Lower lobe of right lung (tissue), 2 donors: Measurements from ENCODE around the gene CORIN. TPM values are rescaled to one million over a fixed set of nuclear protein-coding genes. Genes with fewer than 3 reads are reported as not detected.

Source experiments
- ATAC-seq, 2 donors: fragments of 200-7000 bp; cut with Tn5 transposase; one replicate each; pipeline ENCODE4 v1.9.1; 2020 to 2022; ENCODE audit warnings: mild to moderate bottlenecking in 2 of 2, moderate library complexity in 2 of 2
- DNase-seq: peaks from one replicate; pipeline ENCODE4 v3.0.0-alpha.2; 2020
- H3K27ac ChIP-seq: fragments of 200-600 bp; one replicate; pipeline ENCODE4 v1.8.0; 2022
- H3K27me3 ChIP-seq: fragments of 200-600 bp; one replicate; pipeline ENCODE4 v1.8.0; 2022; ENCODE audit warnings: low read depth
- H3K36me3 ChIP-seq: fragments of 200-600 bp; one replicate; pipeline ENCODE4 v1.8.0; 2022; ENCODE audit warnings: mild to moderate bottlenecking
- H3K4me1 ChIP-seq: fragments of 200-600 bp; one replicate; pipeline ENCODE4 v1.8.0; 2022
- H3K4me3 ChIP-seq: fragments of 200-600 bp; one replicate; pipeline ENCODE4 v1.8.0; 2022; ENCODE audit warnings: mild to moderate bottlenecking
- H3K9me3 ChIP-seq: fragments of 200-600 bp; one replicate; pipeline ENCODE4 v1.8.0; 2022
- intact Hi-C: fragments of 100-400 bp; cut with DNase I; formaldehyde crosslinking; loops from one replicate; pipeline ENCODE4 v1.11.0; 2022
- total RNA-seq: library from RNA; stranded (reverse); fragmentation: NEBNext Ultra II Directional; extraction: Animal tissue kit (Norgen Biotek cat#: 25700); gene quantifications from one replicate; pipeline ENCODE4 v1.2.1, GENCODE V29; 2021
- TF ChIP-seq, protein P1 (sequence below): fragments of 200-600 bp; IDR thresholded peaks from one replicate; pipeline ENCODE4 v1.8.0; 2022; ENCODE audit warnings: antibody characterized with exemption, mild to moderate bottlenecking
- donor health status: DM: no; HTN: yes; CAD: no; lungs with severe emphysema.

Gene CORIN
- total RNA-seq, 1 donor from 2014 or later: 3.9 TPM

DNA sequence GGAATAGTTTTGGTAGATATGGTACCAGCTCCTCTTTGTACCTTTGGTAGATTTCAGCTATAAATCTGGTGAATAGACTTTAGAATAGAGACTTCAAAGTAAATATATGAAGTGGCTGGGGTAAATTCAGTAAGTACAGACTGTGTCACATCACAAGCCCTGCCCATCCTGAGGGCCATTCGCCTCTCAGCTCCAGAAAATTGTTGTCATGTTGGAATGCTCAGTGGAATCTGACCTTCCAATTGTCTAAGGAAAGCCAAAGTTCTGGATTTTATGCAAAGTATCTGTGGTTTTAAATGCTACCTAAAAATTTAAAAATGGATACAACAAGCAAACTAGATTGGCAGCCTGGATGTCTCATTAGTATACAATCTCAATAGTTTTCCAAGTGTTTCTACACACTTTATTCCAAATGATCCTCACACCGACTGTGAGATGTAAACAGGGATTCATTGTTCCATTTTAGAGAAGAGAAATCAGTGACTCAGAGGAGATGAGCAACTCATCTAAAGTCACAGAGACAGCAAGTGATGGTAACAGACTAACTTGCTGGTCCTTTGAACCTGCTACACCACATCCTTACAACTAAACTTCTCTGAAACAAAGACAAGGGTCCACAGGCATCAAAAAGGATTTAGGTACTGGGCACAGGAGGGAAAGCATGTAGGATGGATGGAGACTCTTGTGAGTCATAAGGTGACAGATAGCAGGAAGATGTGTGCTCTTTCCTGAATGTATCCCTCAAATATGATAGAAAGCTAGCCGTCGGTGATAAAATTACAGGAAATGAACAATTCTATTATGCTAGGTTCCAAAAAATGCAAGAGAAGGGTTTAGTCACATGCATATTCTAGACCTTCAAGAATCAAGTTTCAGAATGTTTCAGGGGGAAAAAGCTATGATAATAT, 225.5 kb downstream of the CORIN start:
- DNase-seq (no peak), ATAC-seq (no peak)
- TF ChIP-seq, protein P1, sequence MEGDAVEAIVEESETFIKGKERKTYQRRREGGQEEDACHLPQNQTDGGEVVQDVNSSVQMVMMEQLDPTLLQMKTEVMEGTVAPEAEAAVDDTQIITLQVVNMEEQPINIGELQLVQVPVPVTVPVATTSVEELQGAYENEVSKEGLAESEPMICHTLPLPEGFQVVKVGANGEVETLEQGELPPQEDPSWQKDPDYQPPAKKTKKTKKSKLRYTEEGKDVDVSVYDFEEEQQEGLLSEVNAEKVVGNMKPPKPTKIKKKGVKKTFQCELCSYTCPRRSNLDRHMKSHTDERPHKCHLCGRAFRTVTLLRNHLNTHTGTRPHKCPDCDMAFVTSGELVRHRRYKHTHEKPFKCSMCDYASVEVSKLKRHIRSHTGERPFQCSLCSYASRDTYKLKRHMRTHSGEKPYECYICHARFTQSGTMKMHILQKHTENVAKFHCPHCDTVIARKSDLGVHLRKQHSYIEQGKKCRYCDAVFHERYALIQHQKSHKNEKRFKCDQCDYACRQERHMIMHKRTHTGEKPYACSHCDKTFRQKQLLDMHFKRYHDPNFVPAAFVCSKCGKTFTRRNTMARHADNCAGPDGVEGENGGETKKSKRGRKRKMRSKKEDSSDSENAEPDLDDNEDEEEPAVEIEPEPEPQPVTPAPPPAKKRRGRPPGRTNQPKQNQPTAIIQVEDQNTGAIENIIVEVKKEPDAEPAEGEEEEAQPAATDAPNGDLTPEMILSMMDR: no peak
- Histone ChIP-seq H3K27me3 (no peaks in the 10 kb centered on the region), H3K9me3 (no peaks in the 10 kb centered on the region), H3K4me1 (no peaks in the 10 kb centered on the region), H3K27ac (no peak overlapping the region), H3K4me3 (no peak overlapping the region), H3K36me3 (no peaks in the 10 kb centered on the region)
- intact Hi-C loops: no loop called here

DNA sequence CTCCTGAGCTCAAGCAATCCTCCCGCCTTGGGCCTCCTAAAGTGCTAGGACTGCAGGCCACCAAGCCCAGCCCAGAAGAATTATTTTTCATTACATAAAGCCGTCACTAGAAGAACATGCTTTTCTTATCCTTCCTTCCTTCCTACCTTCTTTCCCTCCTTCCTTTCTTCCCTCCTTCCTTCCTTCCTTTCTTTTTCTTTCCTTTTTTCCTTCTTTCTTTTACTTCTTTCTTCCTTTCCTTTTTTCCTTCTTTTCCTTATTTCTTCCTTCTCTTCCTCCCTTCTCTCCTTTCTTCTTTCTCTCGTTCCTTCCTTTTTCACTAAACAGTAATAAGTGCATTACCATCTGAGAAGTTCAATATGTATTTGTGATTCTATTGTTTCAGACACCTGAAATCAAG, 231.4 kb downstream of the CORIN start:
- Histone ChIP-seq H3K9me3 (no peaks in the 10 kb centered on the region), H3K27me3 (no peaks in the 10 kb centered on the region), H3K36me3 (no peaks in the 10 kb centered on the region), H3K4me3 (no peak overlapping the region), H3K27ac (no peak overlapping the region), H3K4me1 (no peaks in the 10 kb centered on the region)
- ATAC-seq (no peak), DNase-seq (no peak)
- TF ChIP-seq, protein P1: no peak
- intact Hi-C loops: no loop called here

DNA sequence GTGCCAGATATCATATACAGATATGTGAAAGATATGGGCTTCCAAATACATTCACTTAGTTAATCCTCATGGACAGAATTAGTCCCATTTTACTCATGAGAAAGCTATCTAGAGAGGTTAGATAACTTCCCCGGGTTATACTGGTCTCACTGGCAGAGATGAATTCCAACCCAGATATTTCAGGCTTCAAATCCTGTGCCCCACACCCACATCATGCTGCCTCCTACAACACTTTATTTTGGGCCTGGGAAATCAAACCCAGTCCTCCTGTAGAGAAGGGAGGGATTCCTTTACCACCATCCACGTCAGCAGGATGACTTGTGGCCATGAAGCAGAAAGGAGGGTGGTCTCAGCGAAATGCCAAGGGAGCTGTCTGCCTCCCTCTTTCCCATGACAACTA, 239.0 kb downstream of the CORIN start:
- no peak for ATAC-seq
- Histone ChIP-seq H3K4me1 (no peaks in the 10 kb centered on the region), H3K4me3 (no peak overlapping the region), H3K27me3 (no peaks in the 10 kb centered on the region), H3K27ac (no peak overlapping the region), H3K36me3 (no peaks in the 10 kb centered on the region), H3K9me3 (no peaks in the 10 kb centered on the region)
- DNase-seq: no peak
- TF ChIP-seq, protein P1: no peak
- intact Hi-C loops: no loop called here

DNA sequence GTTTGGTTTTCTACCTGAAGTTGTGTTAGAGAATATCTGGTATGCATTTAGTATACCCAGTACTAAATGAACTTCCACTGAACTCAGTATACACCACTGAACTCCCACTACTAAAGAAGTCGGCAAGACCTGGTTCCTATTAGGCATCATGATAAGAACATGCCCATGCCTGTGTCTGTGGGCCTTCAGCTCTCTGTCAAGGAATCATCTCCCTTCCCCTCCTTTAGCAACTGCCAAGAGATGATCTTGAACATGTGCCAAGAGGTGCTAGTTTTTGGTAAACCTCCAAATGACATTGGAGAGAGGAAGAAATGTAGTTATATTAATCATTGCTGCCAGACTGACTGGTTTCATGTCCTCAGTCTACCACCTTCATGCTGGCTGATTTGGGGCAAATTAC, 239.5 kb downstream of the CORIN start:
- ATAC-seq: no peak
- Histone ChIP-seq H3K9me3 (no peaks in the 10 kb centered on the region), H3K36me3 (no peaks in the 10 kb centered on the region), H3K27ac (no peak overlapping the region), H3K27me3 (no peaks in the 10 kb centered on the region), H3K4me1 (no peaks in the 10 kb centered on the region), H3K4me3 (no peak overlapping the region)
- TF ChIP-seq, protein P1: no peak
- intact Hi-C loops: no loop called here
- no peak for DNase-seq

DNA sequence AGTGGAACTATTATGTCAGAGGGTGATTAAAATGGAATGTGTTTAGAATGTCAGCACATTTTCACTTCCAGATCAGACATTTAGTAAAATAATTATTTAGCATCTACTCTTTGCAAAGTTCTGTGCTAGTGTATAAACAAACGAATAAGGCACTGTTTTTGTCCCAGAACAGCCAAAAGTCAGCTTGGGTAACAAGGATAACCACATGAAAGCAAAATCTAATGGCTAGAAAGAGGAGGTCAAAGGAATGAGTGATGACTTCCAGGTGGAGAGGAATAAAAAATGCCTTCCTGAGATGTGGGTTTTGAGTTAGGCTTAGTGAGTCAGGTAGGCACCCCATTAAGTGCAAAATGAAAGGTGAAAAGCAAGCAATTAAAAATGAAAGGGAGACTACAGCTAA, 240.2 kb downstream of the CORIN start:
- Histone ChIP-seq H3K36me3 (peaks cover 2% of the 10 kb centered on the region), H3K27me3 (no peaks in the 10 kb centered on the region), H3K9me3 (no peaks in the 10 kb centered on the region), H3K4me3 (no peak overlapping the region), H3K27ac (no peak overlapping the region), H3K4me1 (no peaks in the 10 kb centered on the region)
- TF ChIP-seq, protein P1: no peak
- DNase-seq: no peak
- no peak for ATAC-seq
- intact Hi-C loops: no loop called here
